Hematopoietic multipotent progenitor cell treated with erythropoietin and hydrocortisone succinate and interleukin-3 and kit ligand, for 6 days (in vitro differentiated cells): ENCODE data around the gene FURIN.
"Not testable (repeated sequence)": the region's sequence is repeated elsewhere in the genome, so short reads cannot be mapped to it uniquely, and the experiment has no call there.

Experiments
- DNase-seq: peaks from one replicate; pipeline ENCODE4 v3.0.0-alpha.2; 2015

Gene FURIN

GRCh38 chr15:90871139-90871715, 2.8 kb downstream of the FURIN start:
- peak; percentile 43 for DNase-seq

DNA sequence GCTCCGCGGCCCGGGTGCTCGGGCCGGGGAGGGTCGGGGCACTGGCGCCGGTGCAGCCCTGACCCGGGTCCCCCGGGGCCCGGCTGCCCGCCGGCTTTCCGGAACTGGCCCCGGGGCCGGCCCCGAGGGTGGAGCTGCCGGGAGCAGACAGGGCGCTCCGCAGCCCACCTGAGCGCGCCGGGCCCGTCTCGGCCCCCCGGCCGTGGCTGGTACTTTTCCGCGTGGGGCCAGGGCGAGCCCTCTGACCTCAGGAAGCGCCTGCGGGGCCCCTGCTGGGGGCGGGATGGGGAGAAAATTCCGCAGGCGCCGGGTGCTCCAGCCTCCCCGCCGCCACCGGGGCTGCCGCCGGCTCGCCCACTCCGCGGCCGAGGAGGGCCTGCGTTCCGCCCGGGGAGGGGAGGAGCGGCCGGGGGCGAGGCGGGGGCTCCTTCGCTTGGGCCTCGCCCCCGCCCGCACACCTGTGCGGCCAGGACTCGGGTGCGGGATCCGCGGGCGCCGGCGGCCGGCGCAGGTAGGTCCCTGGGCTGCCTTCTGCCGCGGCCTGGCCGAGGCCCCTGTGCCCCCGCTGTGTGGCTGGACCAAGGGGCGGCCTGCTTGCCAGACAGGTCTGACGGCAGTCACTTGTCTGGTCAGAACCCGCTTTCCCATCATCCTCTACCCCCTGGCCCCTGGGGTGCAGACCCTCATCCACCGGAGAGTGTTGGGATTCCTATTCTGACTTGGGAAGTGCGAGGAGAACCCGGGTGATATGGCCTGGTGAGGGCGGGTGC, 3.5 kb downstream of the FURIN start:
- DNase-seq = no peak

DNA sequence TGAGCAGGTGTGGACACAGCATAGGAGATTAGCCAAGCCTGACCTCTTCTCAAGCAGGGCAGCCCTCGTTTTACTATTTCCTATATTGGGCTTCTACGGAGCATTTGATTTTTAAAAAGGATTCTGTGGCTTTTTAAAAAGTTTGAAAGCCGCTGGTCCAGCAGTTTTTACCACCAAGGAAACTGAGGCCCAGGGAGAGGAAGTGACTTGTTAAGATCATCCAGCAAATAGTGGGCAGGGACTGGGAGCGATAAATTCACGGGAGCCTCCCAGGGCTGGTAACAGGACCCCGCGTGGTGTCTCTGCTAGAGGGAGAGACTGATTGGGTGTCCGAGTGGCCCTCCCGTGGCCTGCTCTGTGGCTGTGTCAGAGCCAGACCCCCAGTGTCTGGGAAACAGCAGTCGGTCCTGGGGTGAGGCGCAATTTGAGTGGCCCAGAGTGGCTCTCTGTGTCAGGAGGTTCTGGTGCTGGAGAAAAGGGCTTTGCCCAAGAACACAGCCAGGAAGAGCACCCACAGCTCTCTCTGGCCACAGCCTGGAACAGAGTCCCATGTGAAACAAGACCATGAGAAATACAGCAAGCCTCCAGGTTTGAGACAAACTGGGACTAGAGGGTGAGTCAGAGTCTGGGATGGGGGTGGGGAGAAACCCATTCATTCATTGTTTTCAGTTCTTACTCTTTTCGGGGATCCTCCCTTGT, 4.2 kb downstream of the FURIN start:
- DNase-seq = peak; percentile 71

DNA sequence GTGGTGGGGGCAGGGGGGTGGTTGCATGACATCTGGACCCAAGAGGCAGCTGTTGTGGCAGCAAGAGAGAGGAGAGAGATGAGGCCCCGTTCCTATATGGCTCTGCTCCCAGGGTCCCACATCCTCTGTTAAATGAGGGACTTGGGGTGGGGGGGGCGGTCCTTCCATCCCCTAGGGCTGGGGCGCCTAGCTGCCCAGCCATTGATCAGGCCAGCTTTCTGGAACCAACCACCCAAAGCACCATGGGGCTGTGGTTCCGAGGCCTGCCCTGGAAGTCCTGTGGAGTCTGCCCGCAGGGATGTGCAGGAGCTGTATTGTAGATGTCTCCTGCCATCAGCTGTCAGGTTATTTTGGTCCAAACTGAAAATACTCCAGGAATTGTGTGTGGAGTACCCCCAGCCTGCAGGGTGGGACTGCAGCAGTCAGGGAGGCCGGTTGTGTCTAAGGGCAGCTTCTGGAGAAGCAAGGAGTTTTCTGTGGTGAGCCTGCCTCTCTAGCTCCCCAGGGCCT, 5.2 kb downstream of the FURIN start:
- DNase-seq = no peak

GRCh38 chr15:90873998-90874605, 5.7 kb downstream of the FURIN start:
- DNase-seq = peak; percentile 74

DNA sequence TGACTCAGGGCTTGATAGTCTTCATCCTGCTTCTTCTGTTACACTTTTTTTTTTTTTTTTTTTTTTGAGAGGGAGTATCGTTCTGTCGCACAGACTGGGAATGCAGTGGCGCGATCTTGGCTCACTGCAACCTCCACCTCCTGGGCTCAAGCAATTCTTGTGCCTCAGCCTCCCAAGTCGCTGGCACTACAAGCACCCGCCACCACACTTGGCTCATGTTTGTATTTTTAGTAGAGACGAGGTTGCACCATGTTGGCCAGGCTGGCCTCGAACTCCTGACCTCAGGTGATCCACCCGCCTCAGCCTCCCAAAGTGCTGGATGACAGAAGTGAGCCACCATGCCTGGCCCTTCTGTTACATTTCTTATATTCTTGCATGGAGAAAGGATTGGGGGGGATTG, 6.6 kb downstream of the FURIN start:
- not testable (repeated sequence) for DNase-seq

- no peak for DNase-seq
Observed at GRCh38 chr15:90875549-90875981, 7.2 kb downstream of the FURIN start.

- DNase-seq = no peak
Observed at GRCh38 chr15:90876046-90876445, 7.7 kb downstream of the FURIN start.

DNA sequence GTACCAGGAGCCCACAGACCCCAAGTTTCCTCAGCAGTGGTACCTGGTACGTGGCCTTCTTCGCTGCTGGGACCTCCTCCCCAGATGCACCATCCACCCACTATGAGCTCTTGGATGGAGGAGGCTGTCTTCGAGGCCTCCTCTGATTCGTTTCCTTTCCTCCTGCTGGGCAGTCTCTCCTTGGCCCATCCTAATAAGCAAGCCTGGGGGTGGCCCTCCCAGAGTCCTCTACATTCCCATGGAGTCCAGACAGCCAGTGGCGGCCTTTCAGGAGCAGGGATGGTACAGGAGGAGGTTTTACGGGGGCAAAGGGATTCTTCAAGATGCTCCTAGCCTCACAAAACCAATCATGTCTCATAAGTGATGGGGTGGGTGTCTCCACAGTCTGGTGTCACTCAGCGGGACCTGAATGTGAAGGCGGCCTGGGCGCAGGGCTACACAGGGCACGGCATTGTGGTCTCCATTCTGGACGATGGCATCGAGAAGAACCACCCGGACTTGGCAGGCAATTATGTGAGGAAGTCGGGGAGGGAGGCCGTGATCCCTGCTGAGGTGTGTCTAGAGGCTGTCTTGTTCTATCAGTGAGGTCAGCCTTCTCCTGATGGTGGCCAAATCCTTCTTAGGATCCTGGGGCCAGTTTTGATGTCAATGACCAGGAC, 8.3 kb downstream of the FURIN start:
- DNase-seq = no peak

DNA sequence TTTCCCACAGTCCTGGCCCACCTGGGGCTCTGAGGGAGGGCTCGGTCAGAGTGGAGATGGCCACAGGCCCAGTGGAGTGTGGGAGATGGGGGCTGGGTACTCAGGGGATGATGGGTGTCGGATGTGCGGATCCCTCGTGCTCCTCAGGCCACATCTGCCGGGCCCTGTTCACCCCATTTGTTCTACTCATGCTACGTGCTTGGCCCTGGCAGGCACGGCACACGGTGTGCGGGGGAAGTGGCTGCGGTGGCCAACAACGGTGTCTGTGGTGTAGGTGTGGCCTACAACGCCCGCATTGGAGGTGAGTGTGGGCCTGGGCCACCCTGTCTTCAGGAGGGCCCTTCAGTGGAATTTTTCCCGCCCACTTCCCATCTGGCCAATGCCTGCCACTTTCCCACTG, 8.9 kb downstream of the FURIN start:
- DNase-seq = no peak

DNA sequence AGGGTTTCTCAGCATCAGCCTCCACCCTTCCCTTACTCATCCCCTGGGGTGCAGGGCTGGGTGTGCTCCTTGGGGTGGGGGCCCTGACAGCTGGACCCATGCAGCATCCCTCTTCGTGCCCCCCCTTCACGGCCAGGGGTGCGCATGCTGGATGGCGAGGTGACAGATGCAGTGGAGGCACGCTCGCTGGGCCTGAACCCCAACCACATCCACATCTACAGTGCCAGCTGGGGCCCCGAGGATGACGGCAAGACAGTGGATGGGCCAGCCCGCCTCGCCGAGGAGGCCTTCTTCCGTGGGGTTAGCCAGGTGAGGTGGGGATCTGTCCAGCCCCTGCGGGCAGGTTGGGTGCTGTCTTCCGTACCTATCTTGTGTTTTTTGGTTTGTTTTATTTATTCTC, 9.6 kb downstream of the FURIN start:
- DNase-seq = no peak

DNA sequence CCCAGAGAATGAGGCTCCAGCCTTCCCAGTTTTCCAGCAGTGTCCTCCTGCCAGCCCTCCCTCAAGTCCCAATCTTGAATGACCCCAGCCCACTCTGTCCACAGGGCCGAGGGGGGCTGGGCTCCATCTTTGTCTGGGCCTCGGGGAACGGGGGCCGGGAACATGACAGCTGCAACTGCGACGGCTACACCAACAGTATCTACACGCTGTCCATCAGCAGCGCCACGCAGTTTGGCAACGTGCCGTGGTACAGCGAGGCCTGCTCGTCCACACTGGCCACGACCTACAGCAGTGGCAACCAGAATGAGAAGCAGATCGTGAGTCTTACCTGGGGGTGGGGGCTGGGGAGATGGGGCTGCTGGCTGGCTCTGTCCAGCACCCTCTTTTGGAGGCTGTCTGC, 10.3 kb downstream of the FURIN start:
- no peak for DNase-seq

- no peak for DNase-seq
Observed at GRCh38 chr15:90879730-90880366, 11.5 kb downstream of the FURIN start.

DNA sequence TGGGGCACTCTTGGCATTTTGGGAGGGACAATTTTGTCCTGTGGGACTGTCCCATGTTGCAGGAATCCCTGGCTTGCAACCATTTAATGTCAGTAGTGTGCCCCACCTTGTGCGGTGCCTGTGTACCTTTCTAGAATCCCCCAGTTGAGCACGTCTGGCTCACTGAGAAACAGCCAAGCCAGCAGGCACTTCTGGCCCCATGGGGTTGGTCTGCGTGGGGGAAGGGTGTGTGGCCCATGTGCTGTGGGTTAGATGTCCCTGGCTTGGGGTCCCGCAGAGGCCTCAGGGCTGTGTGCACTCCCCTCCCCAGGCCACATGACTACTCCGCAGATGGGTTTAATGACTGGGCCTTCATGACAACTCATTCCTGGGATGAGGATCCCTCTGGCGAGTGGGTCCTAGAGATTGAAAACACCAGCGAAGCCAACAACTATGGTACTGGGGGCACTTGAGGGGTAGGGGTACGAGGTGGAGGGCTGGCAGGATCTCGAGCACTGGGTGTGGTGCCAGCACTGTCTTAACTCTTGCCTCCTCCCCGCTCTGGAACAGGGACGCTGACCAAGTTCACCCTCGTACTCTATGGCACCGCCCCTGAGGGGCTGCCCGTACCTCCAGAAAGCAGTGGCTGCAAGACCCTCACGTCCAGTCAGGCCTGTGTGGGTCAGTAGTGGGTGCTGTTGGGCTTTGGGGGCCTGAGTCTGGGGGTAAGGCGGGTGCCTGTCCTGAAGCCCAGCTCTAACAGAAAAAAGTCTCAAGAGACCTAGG, 12.2 kb downstream of the FURIN start:
- no peak for DNase-seq

DNA sequence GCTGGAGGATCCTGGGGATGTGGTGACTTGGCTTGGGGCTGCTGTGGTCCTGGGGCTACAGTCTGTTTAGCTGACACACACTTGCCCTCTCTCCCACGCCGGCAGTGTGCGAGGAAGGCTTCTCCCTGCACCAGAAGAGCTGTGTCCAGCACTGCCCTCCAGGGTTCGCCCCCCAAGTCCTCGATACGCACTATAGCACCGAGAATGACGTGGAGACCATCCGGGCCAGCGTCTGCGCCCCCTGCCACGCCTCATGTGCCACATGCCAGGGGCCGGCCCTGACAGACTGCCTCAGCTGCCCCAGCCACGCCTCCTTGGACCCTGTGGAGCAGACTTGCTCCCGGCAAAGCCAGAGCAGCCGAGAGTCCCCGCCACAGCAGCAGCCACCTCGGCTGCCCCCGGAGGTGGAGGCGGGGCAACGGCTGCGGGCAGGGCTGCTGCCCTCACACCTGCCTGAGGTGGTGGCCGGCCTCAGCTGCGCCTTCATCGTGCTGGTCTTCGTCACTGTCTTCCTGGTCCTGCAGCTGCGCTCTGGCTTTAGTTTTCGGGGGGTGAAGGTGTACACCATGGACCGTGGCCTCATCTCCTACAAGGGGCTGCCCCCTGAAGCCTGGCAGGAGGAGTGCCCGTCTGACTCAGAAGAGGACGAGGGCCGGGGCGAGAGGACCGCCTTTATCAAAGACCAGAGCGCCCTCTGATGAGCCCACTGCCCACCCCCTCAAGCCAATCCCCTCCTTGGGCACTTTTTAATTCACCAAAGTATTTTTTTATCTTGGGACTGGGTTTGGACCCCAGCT, 13.0 kb downstream of the FURIN start:
- no peak for DNase-seq

DNA sequence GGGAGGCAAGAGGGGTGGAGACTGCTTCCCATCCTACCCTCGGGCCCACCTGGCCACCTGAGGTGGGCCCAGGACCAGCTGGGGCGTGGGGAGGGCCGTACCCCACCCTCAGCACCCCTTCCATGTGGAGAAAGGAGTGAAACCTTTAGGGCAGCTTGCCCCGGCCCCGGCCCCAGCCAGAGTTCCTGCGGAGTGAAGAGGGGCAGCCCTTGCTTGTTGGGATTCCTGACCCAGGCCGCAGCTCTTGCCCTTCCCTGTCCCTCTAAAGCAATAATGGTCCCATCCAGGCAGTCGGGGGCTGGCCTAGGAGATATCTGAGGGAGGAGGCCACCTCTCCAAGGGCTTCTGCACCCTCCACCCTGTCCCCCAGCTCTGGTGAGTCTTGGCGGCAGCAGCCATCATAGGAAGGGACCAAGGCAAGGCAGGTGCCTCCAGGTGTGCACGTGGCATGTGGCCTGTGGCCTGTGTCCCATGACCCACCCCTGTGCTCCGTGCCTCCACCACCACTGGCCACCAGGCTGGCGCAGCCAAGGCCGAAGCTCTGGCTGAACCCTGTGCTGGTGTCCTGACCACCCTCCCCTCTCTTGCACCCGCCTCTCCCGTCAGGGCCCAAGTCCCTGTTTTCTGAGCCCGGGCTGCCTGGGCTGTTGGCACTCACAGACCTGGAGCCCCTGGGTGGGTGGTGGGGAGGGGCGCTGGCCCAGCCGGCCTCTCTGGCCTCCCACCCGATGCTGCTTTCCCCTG, 13.8 kb downstream of the FURIN start:
- DNase-seq = no peak

- no peak for DNase-seq
Observed at GRCh38 chr15:90882781-90883525, 14.6 kb downstream of the FURIN start.

GRCh38 chr15:90883526-90883975, 15.2 kb downstream of the FURIN start:
- peak; percentile 49 for DNase-seq
